VCaP (cell line): ENCODE data around the gene SUGP2.
A peak's percentile ranks its signal among the peaks of the same experiment; 100 is the strongest.

Experiments
- H3K27ac ChIP-seq: fragments of 450-650 bp; 2 replicates; pipeline ENCODE4 v1.5.1; 2017
- TF ChIP-seq, protein P1 (sequence below): fragments of 450-650 bp; conservative IDR thresholded peaks from 2 replicates; pipeline ENCODE4 v1.5.1; 2017; ENCODE audit warnings: mild to moderate bottlenecking, moderate library complexity

Gene SUGP2

DNA sequence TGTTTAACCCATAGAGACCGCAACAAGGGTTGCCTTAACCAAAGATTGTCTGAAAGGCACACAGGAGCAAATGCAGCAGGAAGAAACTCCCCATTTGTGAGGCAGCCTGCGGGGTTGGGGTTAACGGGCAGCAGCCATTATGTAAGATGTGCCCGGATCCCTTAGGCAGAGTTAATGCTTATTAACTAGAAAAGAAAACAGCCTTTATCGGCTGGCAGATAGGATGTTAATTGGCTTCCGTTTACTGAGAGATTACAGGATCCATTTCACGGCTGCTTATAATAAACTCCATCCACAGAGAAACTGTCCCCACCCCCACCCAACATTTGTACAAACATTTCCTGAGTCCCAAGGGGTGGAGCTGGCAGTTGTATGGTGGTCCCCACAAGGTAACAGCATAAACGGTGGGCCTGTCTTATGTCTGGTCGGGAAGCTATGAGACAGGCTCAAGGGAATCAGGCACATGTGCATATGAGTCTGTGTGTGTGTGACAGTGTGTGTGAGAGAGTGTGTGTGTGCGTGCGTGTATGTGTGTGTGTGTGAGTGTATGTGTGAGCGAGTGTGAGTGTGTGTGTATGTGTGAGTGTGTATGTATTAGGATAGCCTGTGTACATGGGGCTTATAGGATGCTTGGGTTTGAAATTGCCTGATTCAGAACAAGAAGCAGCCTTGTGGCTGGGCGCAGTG lies 41.0 kb upstream of the SUGP2 start:
- H3K27ac ChIP-seq = peak overlapping the region; percentile 49
- TF ChIP-seq, protein P1, sequence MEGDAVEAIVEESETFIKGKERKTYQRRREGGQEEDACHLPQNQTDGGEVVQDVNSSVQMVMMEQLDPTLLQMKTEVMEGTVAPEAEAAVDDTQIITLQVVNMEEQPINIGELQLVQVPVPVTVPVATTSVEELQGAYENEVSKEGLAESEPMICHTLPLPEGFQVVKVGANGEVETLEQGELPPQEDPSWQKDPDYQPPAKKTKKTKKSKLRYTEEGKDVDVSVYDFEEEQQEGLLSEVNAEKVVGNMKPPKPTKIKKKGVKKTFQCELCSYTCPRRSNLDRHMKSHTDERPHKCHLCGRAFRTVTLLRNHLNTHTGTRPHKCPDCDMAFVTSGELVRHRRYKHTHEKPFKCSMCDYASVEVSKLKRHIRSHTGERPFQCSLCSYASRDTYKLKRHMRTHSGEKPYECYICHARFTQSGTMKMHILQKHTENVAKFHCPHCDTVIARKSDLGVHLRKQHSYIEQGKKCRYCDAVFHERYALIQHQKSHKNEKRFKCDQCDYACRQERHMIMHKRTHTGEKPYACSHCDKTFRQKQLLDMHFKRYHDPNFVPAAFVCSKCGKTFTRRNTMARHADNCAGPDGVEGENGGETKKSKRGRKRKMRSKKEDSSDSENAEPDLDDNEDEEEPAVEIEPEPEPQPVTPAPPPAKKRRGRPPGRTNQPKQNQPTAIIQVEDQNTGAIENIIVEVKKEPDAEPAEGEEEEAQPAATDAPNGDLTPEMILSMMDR = no peak

DNA sequence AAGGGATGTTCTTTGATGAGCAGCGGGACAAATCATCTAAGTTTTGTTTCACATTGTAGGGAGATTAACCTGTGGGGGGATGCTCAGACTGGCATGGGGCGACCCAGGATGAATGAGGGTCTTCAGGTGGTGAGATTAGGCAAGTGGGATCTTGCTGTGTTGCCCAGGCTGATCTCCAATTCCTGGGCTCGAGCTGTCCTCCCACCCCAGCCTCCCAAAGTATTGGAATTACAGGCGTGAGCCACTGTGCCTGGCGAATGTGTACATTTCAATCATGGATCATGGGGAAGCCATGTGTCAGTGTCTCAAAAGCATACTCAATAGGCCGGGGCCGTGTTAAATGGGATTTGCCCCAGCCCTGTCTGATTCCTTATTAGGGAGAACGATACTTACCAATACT lies 38.6 kb upstream of the SUGP2 start:
- H3K27ac ChIP-seq = no peak overlapping the region
- TF ChIP-seq, protein P1 = no peak

DNA sequence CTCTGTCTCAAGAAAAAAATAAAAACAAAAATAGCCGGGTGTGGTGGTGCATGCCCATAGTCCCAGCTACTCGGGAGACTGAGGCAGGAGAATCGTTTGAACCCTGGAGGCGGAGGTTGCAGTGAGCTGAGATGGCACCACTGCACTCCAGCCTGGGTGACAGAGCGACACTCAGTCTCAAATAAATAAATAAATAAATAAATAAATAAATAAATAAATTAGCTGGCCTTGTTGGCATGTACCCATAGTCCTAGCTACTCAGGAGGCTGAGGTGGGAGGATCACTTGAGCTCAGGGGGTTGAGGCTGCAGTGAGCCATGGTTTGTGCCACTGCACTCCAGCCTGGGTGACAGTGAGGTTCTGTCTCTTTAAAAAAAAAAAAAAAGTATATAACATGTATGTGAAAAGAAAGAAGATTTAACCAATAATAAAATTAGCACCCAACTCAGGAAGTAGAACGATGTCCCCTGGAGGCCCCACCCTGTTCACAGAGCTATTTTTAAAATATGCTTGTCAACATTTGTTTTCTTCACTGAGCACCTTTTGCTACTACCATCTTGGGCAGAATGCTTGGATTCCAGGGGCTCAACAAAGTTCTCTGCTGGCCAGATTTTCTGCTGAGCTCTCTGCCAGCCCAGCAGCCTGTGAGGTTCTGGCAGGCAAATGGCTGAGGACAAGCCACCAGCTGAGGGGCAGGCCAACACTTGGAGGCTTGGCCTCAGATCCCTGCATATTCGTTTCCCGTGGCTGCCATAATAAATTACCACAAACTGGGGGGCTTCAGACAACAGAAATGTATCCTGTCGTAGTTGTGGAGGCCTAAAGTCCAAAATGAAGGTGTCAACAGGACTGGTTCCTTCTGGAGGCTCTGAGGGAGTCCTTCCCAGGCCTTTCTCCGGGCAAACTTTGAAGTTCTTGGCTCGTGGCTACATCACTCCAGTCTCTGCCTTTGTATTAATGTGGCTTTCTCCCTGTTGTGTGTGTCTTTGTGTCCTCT lies 35.6 kb upstream of the SUGP2 start:
- TF ChIP-seq, protein P1 = no peak
- no peak overlapping the region for H3K27ac ChIP-seq

DNA sequence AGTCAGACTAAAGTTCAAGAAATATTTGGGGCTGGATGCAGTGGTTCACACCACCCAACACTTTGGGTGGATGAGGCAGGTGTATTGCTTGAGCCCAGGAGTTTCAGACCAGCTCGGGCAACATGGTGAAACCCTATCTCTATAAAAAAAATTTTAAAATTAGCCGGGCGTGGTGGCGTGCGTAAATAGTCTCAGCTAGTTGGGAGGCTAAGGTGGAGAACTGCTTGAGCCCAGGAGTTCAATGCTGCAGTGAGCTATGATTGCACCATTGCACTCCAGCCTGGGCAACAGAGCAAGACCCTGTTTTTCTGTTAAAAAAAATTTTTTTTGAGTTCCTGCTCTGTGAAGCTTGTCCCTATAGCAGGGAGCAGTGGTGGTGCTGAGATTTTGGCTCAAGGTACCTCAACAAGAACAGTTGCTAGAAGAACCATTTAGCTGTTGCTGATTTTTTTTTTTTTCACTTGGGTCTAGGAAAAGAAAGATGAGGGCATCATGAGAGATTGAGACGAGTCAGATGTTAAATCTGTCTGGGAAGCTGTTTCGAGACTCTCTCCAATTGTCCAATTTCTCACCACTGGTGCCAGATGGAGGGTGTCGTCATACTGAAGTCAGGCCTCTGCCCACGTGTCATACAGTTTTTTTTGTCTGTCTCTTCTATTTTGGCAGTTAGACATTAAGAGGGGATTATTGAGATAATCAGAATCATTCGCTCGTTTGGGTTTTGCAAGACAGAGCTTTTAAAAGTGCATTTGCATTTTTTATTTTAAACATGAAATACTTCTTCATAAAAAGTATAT lies 34.2 kb upstream of the SUGP2 start:
- TF ChIP-seq, protein P1 = no peak
- H3K27ac ChIP-seq = no peak overlapping the region

DNA sequence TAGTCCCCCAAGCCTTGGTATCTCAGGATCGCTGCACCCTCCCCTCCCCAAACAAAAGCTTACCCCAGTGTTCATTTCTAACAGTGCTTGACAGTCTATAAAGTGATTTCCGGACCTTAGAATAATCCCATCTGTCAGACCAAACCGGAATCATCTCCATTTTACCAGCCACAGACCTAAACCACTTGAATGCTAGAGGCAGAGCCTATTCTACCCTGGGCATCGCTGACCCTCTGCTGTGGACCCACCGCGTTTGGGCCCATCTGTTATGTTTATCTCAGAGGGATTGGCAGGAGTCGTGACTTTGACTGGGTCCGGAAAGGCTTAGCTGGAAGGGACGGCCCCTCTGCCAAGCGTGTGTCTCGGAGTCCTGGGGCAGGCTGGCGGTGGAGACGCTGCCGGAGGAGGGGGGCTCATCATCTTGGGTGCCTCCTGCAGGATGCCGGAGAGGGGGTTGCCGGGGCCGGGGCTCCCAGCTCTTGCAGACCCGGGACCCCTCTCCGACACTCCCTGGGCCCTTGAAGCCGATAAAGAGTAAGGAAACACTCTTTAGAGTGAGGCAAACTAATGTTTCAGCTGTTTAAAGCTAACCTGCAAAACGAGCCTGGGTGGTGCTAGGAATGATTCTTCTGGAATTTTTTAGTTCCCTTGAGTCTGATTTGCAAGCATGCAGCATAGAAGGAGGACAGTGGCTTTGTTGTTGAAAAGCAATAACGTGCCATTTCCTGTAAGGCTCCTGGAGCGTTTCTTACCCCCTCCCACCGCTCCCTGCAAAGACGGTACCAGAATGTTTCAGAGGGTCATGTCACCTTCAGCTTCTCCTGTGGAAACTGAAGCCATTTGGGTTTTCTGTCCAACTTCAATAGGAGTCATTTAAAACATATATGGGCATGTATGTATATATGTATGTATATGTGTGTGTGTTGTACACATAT lies 31.8 kb upstream of the SUGP2 start:
- TF ChIP-seq, protein P1 = no peak
- H3K27ac ChIP-seq = peak overlapping the region; percentile 80

DNA sequence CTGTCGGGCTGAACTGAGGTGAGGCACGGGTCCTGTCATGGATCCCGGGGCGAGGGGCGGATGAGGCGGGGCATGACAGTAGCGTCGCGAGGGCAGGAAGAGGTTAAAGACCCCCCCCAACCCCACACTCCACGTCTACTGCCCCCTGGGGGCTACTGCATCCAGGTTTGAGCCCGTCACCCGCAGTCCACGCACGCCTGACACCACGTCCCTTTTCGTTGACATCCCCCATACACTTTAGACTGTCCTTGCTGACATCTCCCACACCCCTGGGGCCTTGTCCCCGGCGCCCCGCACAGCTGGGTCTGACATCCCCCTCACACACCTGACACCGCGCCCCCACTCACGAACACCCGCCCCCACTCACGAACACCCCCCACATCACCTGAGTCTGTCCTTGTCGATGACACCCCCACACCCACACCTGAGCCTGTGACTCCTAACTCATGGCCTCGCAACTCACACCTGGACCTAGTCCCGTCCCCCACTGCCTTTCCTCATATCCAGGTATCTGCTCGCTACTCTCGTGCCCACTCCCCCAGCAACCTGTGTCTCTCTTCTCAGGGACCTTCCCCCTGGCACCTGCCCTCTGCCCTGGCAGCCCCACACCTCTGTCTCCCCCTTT lies 30.9 kb upstream of the SUGP2 start:
- H3K27ac ChIP-seq = peak overlapping the region; percentile 80
- TF ChIP-seq, protein P1 = peak; percentile 53
